ENCODE measurements around the gene POGK. TPM values are rescaled to one million over a fixed set of nuclear protein-coding genes. Genes with fewer than 3 reads are reported as not detected.
"Not testable (repeated sequence)": the region's sequence is repeated elsewhere in the genome, so short reads cannot be mapped to it uniquely, and the experiment has no call there.

Gene POGK
- polyA plus RNA-seq, 10 donors: 13.2 to 19.8 (median 14.2) TPM

DNA sequence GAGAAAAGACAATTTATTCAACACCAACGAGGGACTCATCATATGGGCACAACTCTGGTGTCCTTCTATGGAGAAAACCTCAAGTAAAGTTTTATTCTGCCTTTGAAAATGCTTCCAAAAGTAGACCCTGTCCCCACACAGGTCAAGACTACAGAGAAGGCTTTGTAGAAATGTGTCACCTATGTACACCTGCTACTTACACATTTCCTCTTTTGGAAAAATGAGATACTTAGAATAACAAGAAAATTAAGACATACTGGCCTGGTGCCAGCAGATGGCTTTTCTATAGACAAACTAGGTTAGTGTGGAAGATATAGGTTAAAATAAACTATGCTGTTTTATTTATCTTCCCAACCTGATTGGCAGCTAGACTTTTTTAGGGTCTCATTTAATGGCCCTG lies 13.6 kb downstream of the POGK start:
- DNase-seq: no peak

- DNase-seq: no peak
Measured at GRCh38 chr1:166855558-166855957, 16.3 kb downstream of the POGK start.

GRCh38 chr1:166857995-166858394 lies 18.7 kb downstream of the POGK start:
- DNase-seq: no peak

DNA sequence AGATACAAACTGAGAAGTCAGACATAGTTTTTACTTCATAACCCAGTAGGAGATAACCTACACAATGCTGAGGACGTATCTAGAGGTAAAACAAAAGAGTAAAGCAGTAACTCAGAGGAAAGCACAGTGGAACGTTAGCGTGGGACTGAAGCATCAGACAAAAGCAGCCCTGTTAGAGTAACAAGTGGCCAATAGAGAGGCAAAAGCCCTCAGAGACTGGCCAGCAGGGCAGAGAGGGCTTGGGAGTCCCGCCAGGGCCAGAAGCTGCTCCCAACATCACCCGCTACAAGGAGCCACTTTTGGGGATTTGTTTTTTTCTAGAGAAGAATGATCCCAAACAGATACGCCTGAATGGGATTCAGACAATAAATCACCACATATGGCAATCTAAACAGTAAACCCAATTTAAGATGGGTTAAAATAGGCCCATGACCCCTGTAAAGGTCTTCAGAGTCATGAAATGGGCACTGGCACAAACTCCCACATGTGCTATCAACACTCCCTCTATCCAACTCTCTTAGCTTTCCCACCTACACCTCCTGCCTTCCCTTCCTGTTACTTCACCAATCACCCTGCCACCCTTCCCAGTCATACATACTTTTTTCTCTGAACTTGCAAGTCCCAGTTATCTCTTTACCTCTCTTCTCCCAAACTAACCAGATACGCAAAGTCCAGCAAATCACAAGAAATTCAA lies 19.6 kb downstream of the POGK start:
- DNase-seq: no peak

DNA sequence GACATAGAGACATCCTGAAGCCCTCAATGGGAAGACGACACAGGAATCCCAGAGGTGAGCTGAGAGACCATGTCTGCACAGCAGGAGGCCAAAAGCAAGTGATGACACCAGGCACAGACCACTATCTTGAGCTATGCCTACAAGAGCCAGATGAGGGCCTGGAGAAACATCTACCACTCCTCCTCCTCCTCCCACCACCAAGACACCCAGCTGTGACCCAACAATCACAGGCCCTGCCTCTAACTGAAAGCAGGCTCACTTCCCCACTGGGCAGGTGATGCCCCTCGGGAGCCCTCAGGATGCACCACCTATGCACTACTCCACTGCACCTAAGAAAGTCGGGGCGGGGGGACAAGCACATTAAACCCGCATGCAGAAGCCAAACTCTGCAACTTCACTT lies 20.3 kb downstream of the POGK start:
- no peak for DNase-seq

GRCh38 chr1:166865926-166866325 lies 26.7 kb downstream of the POGK start:
- no peak for DNase-seq

DNA sequence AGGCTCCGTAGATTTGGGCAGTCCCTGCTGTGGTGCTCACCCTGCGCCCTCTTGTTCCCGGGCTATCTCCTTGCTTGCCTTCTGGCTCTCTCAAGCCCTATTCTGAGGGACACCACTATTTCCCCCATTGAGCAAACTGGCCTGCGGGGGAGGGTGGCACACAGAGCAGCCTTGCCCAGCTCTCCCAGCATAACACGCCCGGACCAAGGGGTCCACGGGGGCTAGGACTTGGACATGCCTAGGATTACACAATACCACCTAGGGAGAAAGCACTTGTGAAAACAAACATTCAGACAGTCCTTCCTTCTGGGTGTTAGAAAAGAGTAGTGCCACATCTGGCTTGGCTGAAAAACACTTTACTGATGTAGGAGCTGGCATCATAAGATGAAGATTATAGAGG lies 29.4 kb downstream of the POGK start:
- DNase-seq: no peak

DNA sequence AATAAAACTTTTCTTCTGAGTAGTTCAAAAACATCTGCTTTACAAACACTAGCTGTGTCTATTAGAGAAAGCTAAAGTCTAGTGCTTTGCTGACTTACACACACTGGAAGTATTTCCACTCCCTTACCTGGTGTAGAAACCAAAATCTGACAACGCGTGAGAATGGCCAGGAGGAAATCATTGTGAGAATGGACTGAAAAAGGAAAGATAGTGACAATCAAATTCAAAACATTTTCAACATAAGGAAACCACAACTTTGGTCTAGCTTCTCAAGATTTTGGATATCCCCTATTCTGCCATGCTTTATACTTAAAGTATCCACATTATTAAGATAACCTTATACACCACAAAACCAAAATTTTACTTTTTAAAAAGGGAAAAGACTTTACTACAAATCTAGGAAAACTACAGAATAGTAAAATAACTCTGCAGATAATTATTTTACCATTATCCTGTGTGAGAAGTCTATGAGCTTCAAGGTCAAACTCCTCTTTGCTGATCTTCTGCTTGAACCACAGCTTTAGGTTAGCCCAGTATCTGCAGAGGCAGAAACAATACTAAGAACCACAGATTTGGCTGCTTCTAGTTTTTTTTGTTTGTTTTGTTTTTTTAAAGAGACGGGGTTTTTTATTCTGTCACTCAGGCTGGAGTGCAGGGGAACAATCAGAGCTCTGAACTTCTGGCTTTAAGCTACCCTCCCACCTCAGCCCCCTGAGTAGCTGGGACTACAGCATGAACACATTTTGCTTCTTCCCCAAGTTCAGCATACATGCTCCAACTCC lies 30.2 kb downstream of the POGK start:
- no peak for DNase-seq

GRCh38 chr1:166870584-166870983 lies 31.3 kb downstream of the POGK start:
- DNase-seq: no peak

DNA sequence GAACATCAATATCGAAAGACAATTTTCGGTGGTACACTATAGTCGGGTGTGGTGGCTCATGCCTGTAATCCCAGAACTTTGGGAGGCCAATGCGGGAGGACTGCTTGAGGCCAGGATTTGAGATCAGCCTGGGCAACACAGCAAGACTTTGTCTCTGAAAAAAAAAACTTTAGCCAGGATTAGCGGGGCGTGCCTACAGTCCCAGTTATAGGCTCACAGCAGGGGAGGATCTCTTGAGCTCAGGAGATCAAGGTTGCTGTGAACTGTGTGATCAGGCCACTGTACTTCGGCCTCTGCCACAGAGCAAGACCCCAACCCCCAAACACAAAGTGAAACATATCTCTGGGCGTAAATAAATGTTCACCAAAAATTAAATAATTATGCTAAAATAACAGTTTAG lies 35.2 kb downstream of the POGK start:
- no peak for DNase-seq

DNA sequence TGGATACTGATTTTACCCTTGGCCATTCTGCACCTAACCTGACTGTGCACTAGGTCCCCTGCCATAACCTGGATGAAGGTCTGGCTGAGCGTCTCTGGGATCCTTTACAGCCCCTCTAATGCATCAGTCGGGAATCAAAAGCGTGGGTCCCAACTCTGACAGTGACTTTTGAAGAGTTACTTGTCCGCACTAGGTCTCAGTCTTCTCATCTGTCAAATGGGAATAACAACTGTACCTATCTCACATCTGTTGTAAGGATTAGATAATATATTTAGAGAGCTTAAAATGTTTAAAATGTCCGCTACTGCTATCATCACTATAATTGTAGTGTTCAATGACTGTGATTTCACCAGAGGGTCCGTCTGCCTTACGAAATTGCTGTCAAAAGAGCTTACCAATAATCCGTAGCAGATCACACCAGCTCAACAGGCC lies 36.0 kb downstream of the POGK start:
- DNase-seq: peak in 1 of 3 donors; percentile 2

DNA sequence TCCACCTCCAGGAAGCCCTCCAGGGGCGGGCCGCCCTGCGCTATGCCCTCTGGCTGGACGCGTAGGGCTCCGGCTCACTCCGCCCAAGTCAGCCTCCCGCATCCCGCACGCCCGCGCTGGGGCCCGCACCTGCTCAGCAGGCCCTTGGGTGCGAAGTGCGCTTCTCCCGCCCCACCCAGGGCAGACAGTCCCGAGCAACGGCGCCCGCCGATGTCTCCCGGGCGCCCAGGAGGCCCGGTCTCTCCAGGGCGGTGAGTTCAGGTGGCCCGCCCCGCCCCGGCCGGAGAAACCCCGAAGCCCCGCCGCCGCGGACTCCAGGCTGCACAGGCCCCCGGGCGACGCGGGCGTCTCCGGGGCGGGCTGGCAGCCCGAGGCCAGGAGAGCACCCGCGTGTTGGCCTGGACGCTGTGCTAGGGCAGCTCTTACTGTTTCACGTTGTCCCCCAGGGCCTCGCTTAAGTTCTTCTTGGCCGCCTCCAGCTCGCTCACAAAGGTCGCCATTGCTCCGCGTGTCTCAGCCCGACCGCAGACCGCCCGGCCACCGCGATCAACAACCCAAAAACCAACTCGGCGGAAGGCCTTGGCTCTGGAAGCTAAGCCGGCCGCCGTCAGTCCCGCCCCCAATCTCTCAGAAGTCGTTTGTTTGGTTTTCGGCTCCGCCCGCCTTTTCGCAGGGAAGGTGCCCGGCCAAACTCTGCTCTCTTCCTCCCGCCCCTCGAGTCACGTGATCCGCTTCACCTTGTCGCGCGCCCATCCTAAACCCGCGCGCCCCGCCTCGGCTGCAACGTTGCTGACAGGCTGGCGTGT lies 36.7 kb downstream of the POGK start, which contains the start of gene TADA1:
Gene TADA1, minus strand, starts transcription at position 531 of the 806 bp plus-strand sequence. Its CDS starts 31 bp downstream, at position 500.
- DNase-seq: peak; percentile 97 to 99 (median 98)

- DNase-seq: no peak
Measured at GRCh38 chr1:166876540-166876838, 37.2 kb downstream of the POGK start.

DNA sequence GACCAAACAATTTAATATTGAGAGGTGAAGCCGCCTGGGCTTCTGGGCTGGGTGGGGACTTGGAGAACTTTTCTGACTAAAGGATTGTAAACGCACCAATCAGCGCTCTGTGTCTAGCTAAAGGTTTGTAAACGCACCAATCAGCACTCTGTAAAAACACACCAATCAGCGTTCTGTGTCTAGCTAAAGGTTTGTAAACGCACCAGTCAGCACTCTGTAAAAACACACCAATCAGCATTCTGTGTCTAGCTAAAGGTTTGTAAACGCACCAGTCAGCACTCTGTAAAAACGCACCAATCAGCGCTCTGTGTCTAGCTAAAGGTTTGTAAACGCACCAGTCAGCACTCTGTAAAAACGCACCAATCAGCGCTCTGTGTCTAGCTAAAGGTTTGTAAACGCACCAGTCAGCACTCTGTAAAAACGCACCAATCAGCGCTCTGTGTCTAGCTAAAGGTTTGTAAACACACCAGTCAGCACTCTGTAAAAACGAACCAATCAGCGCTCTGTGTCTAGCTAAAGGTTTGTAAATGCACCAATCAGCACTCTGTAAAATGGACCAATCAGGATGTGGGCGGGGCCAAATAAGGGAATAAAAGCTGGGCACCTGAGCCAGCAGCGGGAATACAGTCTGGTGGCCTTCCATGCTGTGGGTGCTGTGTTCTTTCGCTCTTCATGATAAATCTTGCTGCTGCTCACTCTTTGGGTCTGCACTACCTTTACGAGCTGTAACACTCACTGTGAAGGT lies 39.1 kb downstream of the POGK start:
- DNase-seq: not testable (repeated sequence)

DNA sequence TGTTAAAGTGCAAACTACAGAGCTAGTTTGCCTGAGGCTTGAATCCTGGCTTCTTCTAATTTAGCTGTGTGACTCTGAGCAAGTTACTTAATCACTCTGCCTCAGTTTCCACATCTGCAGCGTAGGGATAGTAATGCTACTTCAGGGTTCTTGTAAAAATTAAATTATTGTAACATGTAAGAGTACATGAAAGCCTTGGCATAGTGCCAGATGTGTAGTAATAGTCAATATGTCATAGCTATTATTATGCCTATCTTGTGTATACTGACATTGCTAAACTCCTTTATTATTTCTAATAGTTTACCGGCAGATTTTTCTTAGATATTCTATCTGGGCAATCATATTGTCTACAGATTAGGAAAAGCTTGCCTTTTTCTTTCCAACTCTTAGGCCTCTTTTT lies 43.6 kb downstream of the POGK start:
- no peak for DNase-seq

DNA sequence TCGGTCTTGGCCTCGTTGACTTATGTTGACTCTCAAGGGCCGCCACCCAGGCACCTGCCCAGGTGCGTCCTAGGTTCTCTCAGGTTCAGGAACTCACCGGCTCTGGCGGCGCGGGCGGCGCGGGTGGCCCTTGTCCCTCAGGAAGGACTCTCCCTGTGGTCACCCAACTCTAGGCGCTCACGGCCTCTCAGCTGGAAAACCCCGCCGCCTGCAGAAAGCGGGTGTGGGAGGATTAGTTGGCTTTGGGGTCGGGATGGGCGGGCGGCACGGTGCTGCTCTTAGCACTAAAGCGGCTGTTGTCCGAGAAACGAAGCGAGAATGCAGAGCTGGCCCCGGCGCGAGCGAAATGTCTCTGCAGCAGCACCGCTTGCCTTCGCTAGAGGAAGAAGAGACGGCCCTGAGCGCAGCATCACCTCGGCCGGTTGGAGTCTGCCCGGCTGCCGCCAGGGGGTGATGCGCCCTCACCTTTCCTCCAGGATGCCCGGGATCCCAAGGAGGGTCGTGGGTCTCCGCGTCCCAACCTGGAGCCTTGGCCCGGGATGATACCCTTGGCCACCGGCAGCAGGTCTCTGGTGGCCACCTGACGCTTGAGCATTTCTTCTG lies 44.9 kb downstream of the POGK start:
- peak in 2 of 3 donors; percentile 55 to 61 for DNase-seq

- no peak for DNase-seq
Measured at GRCh38 chr1:166884971-166885370, 45.7 kb downstream of the POGK start.

- DNase-seq: no peak
Measured at GRCh38 chr1:166888373-166889111, 49.3 kb downstream of the POGK start.

GRCh38 chr1:166889776-166890175 lies 50.5 kb downstream of the POGK start:
- DNase-seq: no peak

DNA sequence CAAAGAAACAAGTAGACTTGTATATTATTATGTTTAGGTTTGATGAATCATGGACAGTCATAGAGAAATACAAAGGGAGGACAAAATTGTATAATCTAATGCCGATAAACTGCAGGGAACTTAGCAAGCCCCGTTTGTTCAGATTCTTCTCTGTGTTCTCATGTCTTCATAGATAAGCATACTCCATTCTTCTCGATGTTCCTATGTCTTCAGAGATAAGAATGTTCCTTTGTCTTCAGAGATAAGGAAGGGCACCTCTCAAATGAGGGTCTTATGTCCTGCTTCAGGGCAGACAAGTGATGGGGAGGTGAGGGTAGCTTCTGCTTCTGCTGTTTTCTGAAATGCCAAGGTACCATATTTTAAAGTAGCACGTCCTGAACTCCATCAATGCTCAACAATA lies 56.5 kb downstream of the POGK start:
- no peak for DNase-seq

DNA sequence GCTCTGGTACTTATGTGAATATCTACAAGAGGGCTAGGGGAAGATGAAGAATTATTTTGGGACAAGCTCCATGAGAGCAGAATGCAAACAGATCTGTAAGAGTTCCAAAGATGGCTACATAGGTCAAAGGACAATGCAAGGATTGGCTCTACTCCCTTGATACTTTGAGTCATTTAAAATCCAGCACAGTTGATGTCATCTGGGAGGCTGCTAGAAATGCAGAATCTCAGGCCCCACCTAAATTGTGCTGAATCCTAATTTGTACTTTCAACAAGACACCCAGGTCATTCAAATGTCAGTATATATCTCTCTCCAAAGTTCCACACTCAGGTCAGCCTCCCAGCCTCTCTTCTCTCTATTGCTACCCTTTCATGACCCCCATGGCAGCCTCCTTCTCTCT lies 60.5 kb downstream of the POGK start:
- DNase-seq: no peak
